HEK293T (cell line): Measurements from ENCODE around the gene SUGCT.

ENCODE experiments used
- ARNT ChIP-seq: fragments of 450-650 bp; IDR thresholded peaks from 2 replicates; pipeline ENCODE4 v1.6.1; 2017; ENCODE audit warnings: mild to moderate bottlenecking
- BHLHE40 ChIP-seq: fragments of 450-650 bp; IDR thresholded peaks from 2 replicates; pipeline ENCODE4 v1.6.1; 2016; ENCODE audit warnings: mild to moderate bottlenecking, moderate library complexity, borderline replicate concordance
- CTBP1 ChIP-seq: fragments of 450-650 bp; IDR thresholded peaks from 2 replicates; pipeline ENCODE4 v1.6.1; 2016; ENCODE audit warnings: borderline replicate concordance
- ELF4 ChIP-seq: fragments of 450-650 bp; IDR thresholded peaks from 2 replicates; pipeline ENCODE4 v1.6.1; 2017; ENCODE audit warnings: antibody characterized with exemption
- FOXA1 ChIP-seq: fragments of 450-650 bp; IDR thresholded peaks from 2 replicates; pipeline ENCODE4 v1.6.1; 2016; ENCODE audit warnings: mild to moderate bottlenecking
- FOXK2 ChIP-seq: fragments of 450-650 bp; IDR thresholded peaks from 2 replicates; pipeline ENCODE4 v1.6.1; 2016; ENCODE audit warnings: mild to moderate bottlenecking
- FOXM1 ChIP-seq: fragments of 450-650 bp; IDR thresholded peaks from 2 replicates; pipeline ENCODE4 v1.6.1; 2017; ENCODE audit warnings: mild to moderate bottlenecking, borderline replicate concordance
- HDGF ChIP-seq: fragments of 450-650 bp; IDR thresholded peaks from 2 replicates; pipeline ENCODE4 v1.6.1; 2017; ENCODE audit warnings: antibody characterized with exemption, borderline replicate concordance
- L3MBTL2 ChIP-seq: fragments of 450-650 bp; conservative IDR thresholded peaks from 2 replicates; pipeline ENCODE4 v1.6.1; 2016; ENCODE audit warnings: mild to moderate bottlenecking
- PKNOX1 ChIP-seq: fragments of 450-650 bp; IDR thresholded peaks from 2 replicates; pipeline ENCODE4 v1.6.1; 2016
- SP1 ChIP-seq: fragments of 450-650 bp; IDR thresholded peaks from 2 replicates; pipeline ENCODE4 v1.6.1; 2017
- SUZ12 ChIP-seq: fragments of 450-650 bp; IDR thresholded peaks from 2 replicates; pipeline ENCODE4 v1.6.1; 2016; ENCODE audit warnings: mild to moderate bottlenecking
- TARDBP ChIP-seq: fragments of 450-650 bp; IDR thresholded peaks from 2 replicates; pipeline ENCODE4 v1.6.1; 2016
- ZNF384 ChIP-seq: fragments of 450-650 bp; IDR thresholded peaks from 2 replicates; pipeline ENCODE4 v1.6.1; 2016

- TF ChIP-seq BHLHE40 (no peak), FOXM1 (no peak), TARDBP (no peak), SP1 (no peak), ELF4 (no peak), ARNT (no peak), HDGF (no peak), SUZ12 (no peak), FOXA1 (no peak), FOXK2 (no peak), L3MBTL2 (no peak), CTBP1 (no peak), PKNOX1 (no peak), ZNF384 (no peak)
Measured at GRCh38 chr7:40327873-40328272, 193.1 kb downstream of the SUGCT start.
